Measurements from ENCODE around the gene KLHDC8B.

KLHDC8B gene

DNA sequence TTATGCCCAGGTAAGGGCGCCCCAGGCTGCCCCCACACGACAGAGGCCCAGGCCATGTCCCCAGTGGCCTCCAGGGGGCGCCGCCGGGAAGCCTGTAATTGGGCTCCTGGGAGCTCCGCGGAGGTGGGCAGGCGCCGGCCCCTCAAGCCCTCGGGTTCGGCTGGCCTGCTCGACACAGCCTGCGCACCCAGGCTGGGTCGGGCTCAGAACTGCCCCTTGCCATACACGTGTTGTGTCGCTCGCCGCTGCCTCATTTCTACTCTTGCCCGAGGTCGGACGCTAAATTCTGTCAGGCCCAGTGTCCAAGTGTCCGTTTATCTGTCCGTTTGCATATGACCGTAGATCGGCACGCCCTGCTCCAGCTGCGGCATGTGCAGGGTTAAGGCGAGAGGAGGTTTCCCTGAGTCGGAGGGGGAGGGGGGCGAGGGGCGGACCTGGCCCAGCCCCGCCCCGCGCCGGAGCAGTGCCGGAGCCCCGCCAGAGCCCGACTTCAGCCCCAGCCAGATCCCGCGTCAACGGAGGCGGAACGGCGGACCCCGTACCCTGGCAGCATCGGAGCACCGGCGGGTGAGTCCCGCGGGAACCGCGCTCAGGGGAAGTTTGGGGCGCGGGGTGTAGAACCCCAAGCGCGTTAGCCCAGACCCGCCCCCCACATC, at the start of gene KLHDC8B:
TSS of gene KLHDC8B (plus strand) at position 480 of the 656 bp plus-strand sequence. CDS start 1,172 bp downstream, outside the sequence.
- peak within 1 kb of the TSS; percentile 53 for H3K4me3 ChIP-seq (ENCODE audit: low read depth, low read length)

DNA sequence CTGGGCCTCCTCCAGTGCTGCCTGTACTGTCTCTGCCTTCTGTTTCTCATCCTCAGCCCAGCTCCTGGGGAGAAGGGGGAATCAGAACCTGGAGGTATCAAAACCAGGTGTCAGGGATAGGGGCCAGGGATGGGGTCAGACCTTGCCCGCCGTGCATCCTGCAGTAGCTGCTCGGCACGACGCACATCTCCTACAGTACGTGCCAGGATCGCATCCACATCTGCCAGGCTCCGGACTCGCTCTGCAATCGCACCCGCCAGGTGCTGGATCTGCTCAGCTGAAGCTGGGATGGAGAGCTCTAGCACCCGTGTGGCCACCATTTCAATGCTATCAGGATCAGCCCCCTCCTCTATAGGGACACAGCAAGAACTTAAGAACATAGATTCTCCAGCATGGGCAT, 49.4 kb upstream of the KLHDC8B start:
- no peak overlapping the region for H3K4me3 ChIP-seq (ENCODE audit: low read depth, low read length)

DNA sequence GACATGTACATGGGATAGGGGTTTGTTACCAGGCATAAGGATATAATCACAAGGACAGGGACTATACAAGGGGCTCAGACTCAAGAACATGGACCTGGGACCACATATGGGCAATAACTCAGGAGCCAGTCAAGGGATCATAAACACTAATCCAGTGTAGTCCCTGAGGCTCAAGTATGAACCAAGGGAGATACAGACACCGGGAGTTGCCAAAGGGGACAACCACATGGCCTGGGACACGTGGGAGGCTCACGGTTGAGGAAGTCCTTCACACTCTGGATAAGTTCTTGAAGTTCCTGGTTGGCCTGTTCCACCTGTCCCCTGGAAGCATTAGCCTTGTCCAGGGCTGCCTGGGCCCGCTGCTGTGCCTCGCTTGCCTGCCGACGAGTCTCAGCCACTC, 48.9 kb upstream of the KLHDC8B start:
- H3K4me3 ChIP-seq (ENCODE audit: low read depth, low read length) = no peak overlapping the region

DNA sequence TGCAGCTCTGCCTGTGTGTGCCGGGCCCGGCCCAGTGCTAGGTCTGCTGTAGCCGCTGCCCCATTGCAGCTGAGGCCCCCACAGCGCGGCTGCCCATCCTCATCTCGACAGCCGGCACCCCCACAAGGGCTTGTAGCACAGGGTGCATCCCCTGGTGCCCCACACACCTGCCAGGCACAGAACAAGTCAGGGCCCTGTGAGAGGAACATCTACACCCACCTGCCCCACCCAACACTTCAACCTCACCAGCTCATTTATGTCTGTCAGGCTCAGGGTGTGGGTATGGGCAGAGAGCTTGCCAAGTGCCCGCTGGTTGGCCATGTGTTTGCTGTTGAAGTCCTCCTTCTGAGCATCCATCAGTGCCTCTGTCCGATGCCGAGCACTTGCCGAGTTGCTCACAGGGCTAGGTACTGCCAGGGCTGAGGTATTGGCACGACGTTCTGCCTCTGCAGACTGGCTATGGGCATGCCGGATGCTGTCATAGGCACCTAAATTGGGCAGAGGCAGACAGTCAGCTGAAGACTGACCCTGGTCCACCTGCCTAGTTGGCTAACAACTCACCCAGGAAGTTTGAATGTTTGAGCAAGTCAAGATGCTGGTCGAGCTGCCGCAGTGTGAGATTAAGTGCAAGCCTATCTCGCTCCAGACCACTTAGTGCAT, 48.4 kb upstream of the KLHDC8B start:
- H3K4me3 ChIP-seq (ENCODE audit: low read depth, low read length) = no peak overlapping the region

DNA sequence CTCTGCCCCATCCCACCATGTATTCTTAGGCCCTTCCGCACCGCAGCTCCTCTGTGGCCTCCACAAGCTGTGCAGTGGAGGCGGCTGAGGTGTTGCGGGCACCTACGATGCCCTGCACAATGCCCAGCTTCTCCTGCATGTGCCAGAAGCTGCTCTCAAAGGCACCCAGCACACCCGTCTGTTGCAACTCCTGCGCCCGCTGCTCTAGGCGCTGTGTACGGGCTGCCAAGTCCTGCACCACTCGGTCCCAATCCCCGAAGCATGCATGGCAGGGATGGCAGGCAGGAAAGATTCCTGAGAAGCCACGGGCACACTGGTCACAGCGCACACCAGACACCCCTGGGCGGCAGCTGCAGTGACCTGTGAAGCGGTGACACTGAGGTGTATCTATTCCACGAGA, 47.7 kb upstream of the KLHDC8B start:
- no peak overlapping the region for H3K4me3 ChIP-seq (ENCODE audit: low read depth, low read length)

DNA sequence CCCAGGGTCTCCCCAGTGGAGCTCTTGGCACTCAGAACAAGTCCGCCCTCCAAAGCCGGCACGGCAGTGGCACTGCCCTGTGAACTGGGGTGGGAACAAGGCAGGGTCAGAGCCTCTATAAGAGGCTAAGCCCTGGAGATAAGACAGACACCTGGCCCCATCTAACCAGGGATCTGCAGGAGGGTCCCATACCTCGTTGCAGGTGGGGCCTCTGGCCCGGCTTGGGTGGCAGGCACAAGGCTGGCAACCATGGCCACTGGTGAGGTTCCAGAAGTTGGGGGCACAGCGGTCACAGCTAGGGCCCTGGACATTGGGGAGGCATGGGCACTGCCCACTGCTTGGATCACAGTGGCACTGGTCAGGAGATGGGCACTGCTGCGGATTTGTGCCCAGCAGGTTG, 47.2 kb upstream of the KLHDC8B start:
- H3K4me3 ChIP-seq (ENCODE audit: low read depth, low read length) = no peak overlapping the region

DNA sequence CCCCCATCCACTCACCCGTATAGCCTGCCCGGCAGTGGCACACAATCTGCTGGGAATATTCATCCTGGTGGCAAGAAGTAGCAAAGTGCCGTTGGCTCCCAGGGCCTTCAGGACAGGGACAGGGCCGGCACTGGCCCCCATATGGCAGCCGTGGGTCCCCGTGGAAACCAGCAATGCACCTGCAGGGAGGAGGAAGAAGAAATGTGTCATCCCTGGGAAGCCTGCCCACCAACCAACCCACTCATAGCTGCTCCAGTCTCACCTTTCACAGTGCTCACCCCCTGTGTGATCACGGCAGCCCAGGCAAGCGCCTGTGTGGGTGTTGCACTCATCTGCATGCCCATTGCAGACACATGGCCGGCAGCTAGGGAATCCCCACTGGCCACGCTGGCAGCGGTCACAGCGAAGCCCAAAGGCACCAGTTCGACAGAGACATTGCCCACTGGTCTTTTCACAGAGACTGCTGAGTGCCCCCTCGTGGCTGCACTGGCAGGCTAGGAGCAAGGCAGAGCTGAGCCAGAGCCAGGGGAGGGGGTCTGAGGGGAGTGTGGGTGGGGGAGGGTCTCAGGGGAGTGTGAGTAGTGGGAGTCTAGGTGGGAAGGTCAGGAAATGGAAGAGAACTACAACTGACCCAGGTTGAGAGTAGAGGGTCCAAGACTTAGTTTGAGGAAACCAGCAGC, 46.3 kb upstream of the KLHDC8B start:
- no peak overlapping the region for H3K4me3 ChIP-seq (ENCODE audit: low read depth, low read length)

DNA sequence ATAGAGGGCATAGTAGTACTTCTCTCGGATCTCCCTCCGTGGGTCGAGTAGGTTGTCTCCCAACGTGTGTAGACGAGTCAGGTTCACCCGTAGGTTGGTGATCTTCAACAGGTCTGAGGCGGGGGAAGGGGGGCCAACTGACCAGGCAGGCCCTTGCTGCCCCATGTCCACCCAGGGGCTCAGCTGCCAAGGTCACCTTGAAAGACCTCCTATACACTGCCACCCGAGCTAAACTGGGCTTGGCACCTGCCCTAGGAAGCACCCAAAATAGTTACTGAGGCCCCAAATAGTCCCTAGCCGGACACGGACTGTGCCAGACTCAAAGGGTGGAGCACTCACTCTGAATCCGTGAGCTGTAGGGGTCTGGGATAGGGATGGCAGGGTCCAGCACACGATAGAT, 40.4 kb upstream of the KLHDC8B start:
- no peak overlapping the region for H3K4me3 ChIP-seq (ENCODE audit: low read depth, low read length)

DNA sequence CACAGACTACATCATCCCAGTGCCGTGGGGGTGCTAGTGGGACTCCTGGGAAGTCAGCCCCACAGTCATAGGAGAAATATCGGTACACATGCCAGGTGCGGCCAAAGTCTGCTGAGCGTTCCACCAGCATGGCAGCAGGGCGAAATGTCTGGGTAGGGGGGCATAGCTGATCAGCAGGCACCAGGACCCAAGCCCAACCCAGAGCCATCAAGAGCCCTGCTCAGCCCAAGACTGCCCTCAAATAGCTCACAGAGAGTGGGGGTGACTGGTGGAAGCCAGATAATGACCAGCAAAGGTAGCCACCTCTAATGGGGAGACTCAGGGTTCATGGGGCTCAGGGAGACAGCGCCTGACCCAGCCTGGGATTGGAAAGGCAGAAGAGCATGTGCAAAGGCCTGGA, 39.8 kb upstream of the KLHDC8B start:
- H3K4me3 ChIP-seq (ENCODE audit: low read depth, low read length) = no peak overlapping the region

DNA sequence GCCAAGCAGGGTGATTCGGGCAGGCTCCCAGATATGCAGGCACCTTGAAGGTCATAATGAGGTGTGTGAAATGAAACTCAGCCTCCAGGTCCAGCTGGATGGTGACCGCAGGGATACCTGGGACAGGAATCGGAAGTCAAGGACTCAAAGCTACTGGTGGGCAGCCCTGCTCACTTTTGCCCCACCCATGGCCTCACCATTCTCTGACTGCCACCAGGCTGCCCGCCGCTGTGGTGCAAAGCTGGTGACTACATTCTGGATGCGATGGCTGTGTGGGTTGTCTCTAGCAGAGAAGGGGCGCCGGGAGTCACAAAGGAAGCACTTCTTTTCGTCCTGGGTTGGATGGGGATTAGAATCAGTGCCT, 39.3 kb upstream of the KLHDC8B start:
- peak overlapping the region; percentile 78 for H3K4me3 ChIP-seq (ENCODE audit: low read depth, low read length)

DNA sequence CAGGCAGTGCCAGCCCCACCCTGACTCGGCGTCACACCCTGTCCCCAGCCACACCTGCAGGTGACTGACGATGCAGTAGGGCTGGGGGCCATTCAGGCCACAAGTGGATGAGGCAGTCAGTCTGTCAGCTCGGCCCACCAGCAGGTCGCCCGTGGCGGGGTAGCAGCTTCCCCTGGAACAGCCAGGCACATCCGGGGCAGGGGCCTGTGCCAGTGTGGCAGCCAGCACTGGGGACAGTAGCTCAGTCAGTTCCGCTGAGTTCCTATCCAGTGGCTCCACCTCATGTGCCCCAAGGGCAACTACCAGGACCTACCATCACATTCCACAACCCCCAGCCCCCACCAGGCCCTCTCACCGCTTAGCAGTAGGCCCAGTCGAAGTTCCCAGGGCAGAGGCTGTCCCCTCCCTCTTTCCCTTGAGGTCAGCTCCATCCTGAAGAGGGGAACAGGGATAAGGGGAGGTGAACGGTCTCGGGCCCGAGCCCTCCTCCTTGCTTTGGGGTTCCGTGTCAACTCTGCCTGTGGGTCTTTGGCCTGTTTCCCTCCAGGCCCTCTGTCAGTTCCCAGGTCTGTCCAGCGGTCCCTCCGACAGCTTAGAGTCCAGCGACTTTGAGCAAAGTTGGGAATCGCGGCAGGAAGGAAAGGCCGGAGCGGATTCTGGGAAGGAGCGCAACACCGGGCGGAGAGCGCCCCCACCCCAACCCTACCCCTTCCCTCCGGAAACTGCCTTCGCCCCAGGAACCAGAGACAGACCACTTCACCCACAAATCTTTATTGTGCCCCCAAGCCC, 38.8 kb upstream of the KLHDC8B start, which contains the start of gene LAMB2:
TSS of gene LAMB2 (minus strand) at position 614 of the 789 bp plus-strand sequence. CDS start at position 431, 183 bp downstream.
- H3K4me3 ChIP-seq (ENCODE audit: low read depth, low read length) = peak within 1 kb of the TSS; percentile 78

DNA sequence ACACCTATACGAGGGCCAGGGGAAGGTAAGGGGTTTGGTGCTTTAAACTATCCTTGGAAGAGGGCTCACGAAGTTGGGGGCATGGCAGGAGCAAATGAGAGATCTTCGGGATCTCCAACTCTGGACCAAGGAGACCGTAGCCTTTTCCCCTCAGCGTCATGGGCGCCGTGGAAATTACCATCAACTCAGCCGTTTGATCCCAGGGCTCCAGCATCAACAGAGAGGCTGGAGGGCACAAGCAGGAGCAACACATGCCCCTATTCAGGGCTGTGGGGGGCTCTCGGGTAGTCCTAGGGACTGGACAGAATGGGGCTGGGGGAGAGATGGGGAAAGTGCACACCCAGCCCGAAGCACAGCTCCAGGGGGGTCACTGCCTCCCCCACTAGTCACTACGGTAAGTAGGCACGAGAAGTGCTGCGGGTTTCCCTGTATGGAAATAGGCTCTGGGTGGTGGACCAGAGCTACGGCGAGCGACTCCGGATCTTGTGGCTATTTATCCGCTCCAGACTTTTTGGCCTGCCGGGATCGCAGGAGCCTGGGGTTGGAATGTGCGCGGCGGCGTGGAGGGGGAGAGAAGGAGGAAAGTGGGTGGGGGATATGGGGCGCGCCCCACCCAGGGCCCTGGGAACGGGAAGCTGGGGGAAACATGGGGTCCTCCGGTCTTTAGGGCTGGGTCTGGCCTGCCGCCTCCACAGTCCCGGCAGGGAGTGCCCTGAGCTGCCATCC, 38.0 kb upstream of the KLHDC8B start:
- peak overlapping the region; percentile 78 for H3K4me3 ChIP-seq (ENCODE audit: low read depth, low read length)

DNA sequence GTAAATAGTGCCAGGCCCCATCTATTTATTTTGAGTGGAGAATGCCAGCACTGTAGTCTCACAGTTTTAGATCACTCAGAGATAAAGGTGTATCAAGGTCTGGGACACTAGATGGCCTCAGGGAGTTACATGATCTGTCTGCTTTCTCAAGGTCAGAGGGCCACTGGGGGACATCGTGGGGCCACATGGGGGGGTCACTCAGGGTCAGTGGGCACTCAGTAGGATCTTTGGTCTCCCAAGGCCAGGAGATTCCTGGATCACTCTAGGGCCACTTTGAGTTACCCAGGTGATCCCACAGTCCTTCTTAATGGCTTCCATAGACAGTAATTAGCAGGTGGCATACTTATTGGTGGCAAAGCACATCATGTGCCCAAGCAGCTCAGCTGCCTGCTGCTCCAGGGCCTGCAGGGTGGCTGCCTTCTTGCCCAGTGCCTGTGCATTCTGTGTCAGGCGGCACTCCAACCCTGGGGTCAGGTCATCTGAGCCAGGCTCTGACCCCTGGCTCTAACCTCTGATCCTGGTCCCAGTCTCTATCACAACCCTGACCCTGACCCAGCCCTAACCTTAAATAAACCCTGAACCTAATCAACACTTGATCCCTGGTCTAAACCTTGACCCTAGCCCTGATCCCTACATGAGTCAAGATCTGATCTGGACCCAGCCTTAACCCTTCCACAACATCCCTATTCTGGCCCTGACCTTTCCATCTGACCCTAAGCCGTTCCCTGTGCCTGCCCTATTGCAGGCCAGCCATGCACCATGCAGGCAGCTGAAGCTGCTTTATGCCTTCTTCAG, 36.7 kb upstream of the KLHDC8B start:
- no peak overlapping the region for H3K4me3 ChIP-seq (ENCODE audit: low read depth, low read length)

DNA sequence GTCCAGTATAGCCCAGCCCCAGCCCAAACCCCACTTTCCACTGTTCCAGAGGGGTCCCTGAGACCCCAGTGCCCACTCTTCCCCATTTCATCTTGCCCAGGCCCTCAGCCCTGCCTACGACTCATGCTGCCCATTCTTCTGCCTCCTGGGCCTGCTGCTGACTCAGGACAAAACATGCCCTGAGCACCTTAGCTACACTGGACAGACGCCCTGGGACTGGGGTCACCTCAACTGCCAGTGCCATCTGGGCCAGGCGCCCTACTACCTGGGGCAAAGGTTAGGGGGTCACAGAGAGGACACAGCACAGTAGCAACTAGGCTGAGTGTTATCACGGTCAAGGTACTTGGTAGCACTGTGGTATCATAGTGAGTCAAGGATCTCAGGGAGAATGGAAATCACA, 35.9 kb upstream of the KLHDC8B start:
- H3K4me3 ChIP-seq (ENCODE audit: low read depth, low read length) = no peak overlapping the region

DNA sequence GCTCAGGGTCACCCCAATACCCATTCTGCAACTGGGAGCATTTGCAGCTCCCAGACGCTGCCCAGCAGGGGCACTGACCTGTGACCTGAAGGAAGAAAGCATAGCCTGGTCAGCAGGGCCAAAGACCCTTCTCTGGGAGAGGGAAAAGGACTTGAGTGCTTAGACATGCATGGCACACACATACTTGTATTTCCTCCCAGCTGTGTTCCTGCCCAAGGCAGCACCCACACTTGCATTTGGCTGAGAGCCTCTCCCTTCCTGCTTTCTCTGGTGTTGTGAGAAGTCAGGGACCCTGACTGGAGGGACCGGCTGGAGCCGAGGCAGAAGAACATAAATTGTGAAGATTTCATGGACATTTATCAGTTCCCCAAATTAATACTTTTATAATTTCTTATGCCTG, 31.3 kb upstream of the KLHDC8B start:
- H3K4me3 ChIP-seq (ENCODE audit: low read depth, low read length) = no peak overlapping the region

DNA sequence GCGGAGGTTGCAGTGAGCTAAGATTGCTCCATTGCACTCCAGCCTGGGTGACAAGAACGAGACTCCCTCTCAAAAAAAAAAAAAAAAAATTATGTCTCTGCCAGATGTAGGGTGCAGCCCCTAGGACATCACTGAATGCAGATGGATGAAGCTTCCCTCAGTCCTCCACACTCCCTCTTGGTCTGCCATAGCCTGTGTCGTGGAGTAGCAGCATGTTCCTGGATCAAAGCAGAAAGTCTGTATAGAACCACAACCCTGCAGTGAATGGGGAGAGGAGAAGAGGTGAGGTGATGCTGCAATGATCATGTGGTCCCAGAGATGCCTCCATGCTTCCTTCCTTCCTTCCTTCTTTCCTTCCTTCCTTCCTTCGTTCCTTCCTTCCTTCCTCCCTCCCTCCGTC, 23.2 kb upstream of the KLHDC8B start:
- H3K4me3 ChIP-seq (ENCODE audit: low read depth, low read length) = no peak overlapping the region

DNA sequence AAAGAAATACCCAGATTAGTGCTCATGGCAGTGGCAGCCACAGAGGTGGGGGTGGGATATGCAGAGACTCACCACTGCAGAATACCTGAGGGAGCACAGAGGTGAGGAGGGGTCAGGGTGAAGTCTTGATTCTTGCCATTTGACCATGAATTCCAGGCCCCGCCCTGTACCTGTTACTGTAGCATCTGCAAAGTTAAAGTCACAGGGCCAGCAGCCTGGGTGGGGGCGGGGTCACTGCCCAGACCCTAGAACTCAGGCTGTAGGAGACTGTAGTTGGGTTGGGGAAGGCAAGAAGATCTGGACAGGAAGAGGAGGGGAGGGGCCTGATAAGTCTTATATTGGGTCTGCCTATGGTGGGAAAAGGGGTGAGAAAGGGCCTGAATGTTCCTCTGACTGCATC, 19.8 kb upstream of the KLHDC8B start:
- H3K4me3 ChIP-seq (ENCODE audit: low read depth, low read length) = no peak overlapping the region

DNA sequence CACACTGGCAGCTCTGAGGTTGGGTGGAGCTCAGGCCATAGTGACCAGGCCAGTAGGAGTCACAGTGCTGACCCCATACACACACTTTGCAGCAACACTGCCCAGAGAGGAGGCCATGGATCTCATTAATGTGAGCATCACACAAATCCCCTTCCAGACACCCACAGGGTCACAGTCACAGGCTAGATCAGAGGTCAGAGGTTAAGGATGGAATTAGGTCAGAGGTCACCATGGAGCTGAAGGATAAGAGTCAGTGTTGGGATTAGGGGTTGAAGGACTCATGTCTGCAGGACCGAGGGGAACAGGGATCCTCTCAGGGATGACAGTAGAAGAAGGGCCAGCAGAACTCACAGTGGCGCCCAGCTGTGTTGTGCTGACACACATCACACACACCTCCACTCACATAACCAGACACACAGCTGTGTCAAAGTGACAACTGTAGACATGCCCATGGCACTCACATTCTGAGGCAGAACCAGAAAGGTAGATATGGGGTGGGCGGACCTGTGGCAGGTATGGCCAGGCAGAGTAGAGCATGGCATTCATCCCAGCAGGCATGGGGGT, 18.0 kb upstream of the KLHDC8B start:
- no peak overlapping the region for H3K4me3 ChIP-seq (ENCODE audit: low read depth, low read length)

DNA sequence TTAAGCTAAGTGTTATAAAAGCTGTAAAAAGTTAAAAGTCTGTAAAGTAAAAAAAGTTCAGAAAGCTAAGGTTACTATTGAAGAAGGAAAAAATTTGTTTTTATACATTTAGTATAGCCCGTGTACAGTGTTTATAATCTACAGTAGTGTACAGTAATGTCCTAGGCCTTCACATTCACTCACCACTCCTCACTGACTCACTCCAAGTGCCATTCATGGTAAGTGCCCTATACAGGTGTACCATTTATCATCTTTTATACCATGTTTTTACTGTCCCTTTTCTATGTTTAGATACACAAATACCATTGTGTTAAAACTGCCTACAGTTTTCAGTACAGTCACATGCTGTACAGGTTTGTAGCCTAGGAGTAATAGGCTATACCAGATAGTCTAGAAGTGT, 14.1 kb upstream of the KLHDC8B start:
- no peak overlapping the region for H3K4me3 ChIP-seq (ENCODE audit: low read depth, low read length)

Measured in iPS-11a (cell line).